Head of caudate nucleus (tissue), 42 donors: ENCODE results near the gene PLA2G5.
"Not testable (repeated sequence)": the region's sequence is repeated elsewhere in the genome, so short reads cannot be mapped to it uniquely, and the experiment has no call there.

Experiments used
- DNase-seq, 42 donors: peaks; one replicate each; pipeline versions ENCODE4 v3.0.0 to v3.0.0-alpha.2; 2020 to 2021; ENCODE audit warnings: mixed read lengths in 7 of 42
- intact Hi-C: fragments of 100-400 bp; cut with DNase I; formaldehyde crosslinking; loops from one replicate; pipeline ENCODE4 v1.15.0; 2022

PLA2G5 gene

GRCh38 chr1:20069874-20070273, at the start of gene PLA2G5:
Gene PLA2G5, plus strand, starts transcription at chr1:20070194. Its CDS starts 14,637 bp downstream, at chr1:20084831.
- DNase-seq, result peak in 34 of 42 donors; percentile 10 to 78 (median 48)
- intact Hi-C loops, result no loop called here

GRCh38 chr1:20028125-20028524, 41.9 kb upstream of the PLA2G5 start:
- intact Hi-C loops, result no loop called here
- DNase-seq, result no peak

GRCh38 chr1:20028726-20029125, 41.3 kb upstream of the PLA2G5 start:
- DNase-seq, result no peak
- intact Hi-C loops, result no loop called here

- intact Hi-C loops, result no loop called here
- DNase-seq, result no peak
These were observed 40.6 kb upstream of the PLA2G5 start for GRCh38 chr1:20029178-20029912.

GRCh38 chr1:20030436-20031151, 39.4 kb upstream of the PLA2G5 start:
- DNase-seq, intact Hi-C loops: not testable (repeated sequence)

- intact Hi-C loops, result no loop called here
These were observed 38.8 kb upstream of the PLA2G5 start for GRCh38 chr1:20031161-20031560.

GRCh38 chr1:20031836-20032235, 38.2 kb upstream of the PLA2G5 start:
- DNase-seq, result no peak
- intact Hi-C loops, result no loop called here

More at GRCh38 chr1:20031161-20031560, 38.8 kb upstream of the PLA2G5 start:
- no peak for DNase-seq

GRCh38 chr1:20032425-20032824, 37.6 kb upstream of the PLA2G5 start:
- intact Hi-C loops, result no loop called here
- DNase-seq, result no peak

- intact Hi-C loops, result no loop called here
- no peak for DNase-seq
These were observed 36.6 kb upstream of the PLA2G5 start for GRCh38 chr1:20033420-20033819.

GRCh38 chr1:20035114-20035513, 34.9 kb upstream of the PLA2G5 start:
- DNase-seq, result no peak
- intact Hi-C loops, result no loop called here

- intact Hi-C loops, result no loop called here
- no peak for DNase-seq
These were observed 32.1 kb upstream of the PLA2G5 start for GRCh38 chr1:20037877-20038276.

GRCh38 chr1:20047096-20047495, 22.9 kb upstream of the PLA2G5 start:
- intact Hi-C loops, result no loop called here
- DNase-seq, result no peak

GRCh38 chr1:20048563-20048962, 21.4 kb upstream of the PLA2G5 start:
- intact Hi-C loops, result no loop called here
- DNase-seq, result no peak

- intact Hi-C loops, result not testable (repeated sequence)
These were observed 20.8 kb upstream of the PLA2G5 start for GRCh38 chr1:20049056-20049798.

GRCh38 chr1:20051218-20051829, 18.7 kb upstream of the PLA2G5 start:
- DNase-seq, result no peak
- intact Hi-C loops, result no loop called here

More at GRCh38 chr1:20049056-20049798, 20.8 kb upstream of the PLA2G5 start:
- DNase-seq, result not testable (repeated sequence)

GRCh38 chr1:20052386-20052785, 17.6 kb upstream of the PLA2G5 start:
- no peak for DNase-seq
- intact Hi-C loops, result no loop called here

- no peak for DNase-seq
- intact Hi-C loops, result no loop called here
These were observed 12.0 kb upstream of the PLA2G5 start for GRCh38 chr1:20057886-20058420.

GRCh38 chr1:20058531-20058930, 11.5 kb upstream of the PLA2G5 start:
- intact Hi-C loops, result no loop called here
- peak in 9 of 42 donors; percentile 11 to 50 (median 27) for DNase-seq

GRCh38 chr1:20059847-20060246, 10.1 kb upstream of the PLA2G5 start:
- intact Hi-C loops, result no loop called here

More at GRCh38 chr1:20059847-20060246, 10.1 kb upstream of the PLA2G5 start:
- DNase-seq, result no peak
